CD4-positive, alpha-beta T cell (primary cell): ENCODE data around the gene GLDN. TPM values are rescaled to one million over a fixed set of nuclear protein-coding genes. Genes with fewer than 3 reads are reported as not detected.

Experiments
- ATAC-seq: fragments of 200-7000 bp; cut with Tn5 transposase; one replicate; pipeline ENCODE4 v1.10.0; 2022; ENCODE audit warnings: mild to moderate bottlenecking; ENCODE audit not compliant: poor library complexity
- CTCF ChIA-PET: fragments of 350-600 bp; sonication (Branson Sonifier 250); formaldehyde crosslinking; loops from one replicate; lab custom pipeline; 2021; ENCODE audit warnings: antibody characterized with exemption, inconsistent platforms; lab: Charles Lee
- POLR2A ChIA-PET: fragments of 350-600 bp; sonication (Branson Sonifier 250); formaldehyde crosslinking; loops from one replicate; lab custom pipeline; 2021; ENCODE audit warnings: antibody characterized with exemption, inconsistent platforms; lab: Charles Lee
- DNase-seq, 14 experiments: peaks; one replicate each; pipeline ENCODE4 v3.0.0-alpha.2; 2013 to 2020; ENCODE audit warnings: mixed read lengths in 2 of 14
- H3K27ac ChIP-seq, 2 donors: one replicate each; pipeline versions ENCODE4 v1.5.1 to v1.7.0; 2013; ENCODE audit warnings: low read length in 2 of 2, low read depth in 1 of 2, mild to moderate bottlenecking in 1 of 2
- H3K27me3 ChIP-seq, 2 experiments: 1 replicate in 1 of 2; 2 replicates in 1 of 2; pipeline versions ENCODE4 v1.6.1 to v1.7.0; 2013; ENCODE audit warnings: low read length in 2 of 2, control low read depth in 1 of 2, mild to moderate bottlenecking in 1 of 2, moderate library complexity in 1 of 2; ENCODE audit not compliant: insufficient read depth in 2 of 2, control insufficient read depth in 1 of 2
- H3K36me3 ChIP-seq: one replicate; pipeline ENCODE4 v1.6.1; 2013; ENCODE audit warnings: low read length, control low read depth; ENCODE audit not compliant: insufficient read depth
- H3K4me1 ChIP-seq: one replicate; pipeline ENCODE4 v1.6.1; 2013; ENCODE audit warnings: low read length, control low read depth; ENCODE audit not compliant: insufficient read depth
- H3K4me3 ChIP-seq: one replicate; pipeline ENCODE4 v1.5.1; 2013; ENCODE audit warnings: mild to moderate bottlenecking, low read length, moderate library complexity
- H3K9me3 ChIP-seq, 2 experiments: 1 replicate in 1 of 2; 2 replicates in 1 of 2; pipeline versions ENCODE4 v1.6.1 to v1.7.0; 2013; ENCODE audit warnings: low read length in 2 of 2, mild to moderate bottlenecking in 2 of 2, control low read depth in 1 of 2, moderate library complexity in 1 of 2; ENCODE audit not compliant: control insufficient read depth in 1 of 2, insufficient read depth in 1 of 2
- H3K27ac Mint-ChIP-seq: one replicate; pipeline ENCODE4 v1.8.0; 2020; ENCODE audit warnings: mixed read lengths
- H3K27me3 Mint-ChIP-seq: one replicate; pipeline ENCODE4 v1.8.0; 2021; ENCODE audit warnings: mixed read lengths
- H3K36me3 Mint-ChIP-seq: one replicate; pipeline ENCODE4 v1.8.0; 2021; ENCODE audit warnings: low read depth, mixed read lengths
- H3K4me1 Mint-ChIP-seq: one replicate; pipeline ENCODE4 v1.8.0; 2021; ENCODE audit warnings: low read depth, mixed read lengths
- H3K4me3 Mint-ChIP-seq: one replicate; pipeline ENCODE4 v1.8.0; 2020; ENCODE audit warnings: mild to moderate bottlenecking, mixed read lengths
- H3K9me3 Mint-ChIP-seq: one replicate; pipeline ENCODE4 v1.8.0; 2020; ENCODE audit warnings: mixed read lengths
- CTCF ChIP-seq: fragments of 200-600 bp; IDR thresholded peaks from one replicate; pipeline ENCODE4 v1.8.0; 2022; ENCODE audit warnings: antibody characterized with exemption, mild to moderate bottlenecking
- intact Hi-C, 2 experiments: fragments of 100-400 bp; cut with DNase I in 1 of 2; cut with micrococcal nuclease in 1 of 2; formaldehyde crosslinking; loops; one replicate each; pipeline versions ENCODE4 v1.15.1 to v1.9.0; 2023 to 2025; cut with DNase I, micrococcal nuclease
- total RNA-seq, 174 experiments: library from RNA in 2 of 174; stranded (reverse) in 2 of 174; gene quantifications; one replicate each; pipeline ENCODE4 v1.2.3 and lab custom pipeline; 2021 to 2026

The GLDN gene
- total RNA-seq, 2 experiments from 2014 or later: not detected

- H3K27ac Mint-ChIP-seq: no peak overlapping the region
- POLR2A ChIA-PET: no interaction called here
- Histone ChIP-seq H3K4me3 (no peak overlapping the region), H3K9me3 (no peaks in the 10 kb centered on the region), H3K27me3 (peaks cover 0 to 5% of the 10 kb centered on the region in 2 experiments), H3K4me1 (no peaks in the 10 kb centered on the region), H3K36me3 (no peaks in the 10 kb centered on the region), H3K27ac (no peak overlapping the region)
- TF ChIP-seq CTCF: no peak
- H3K9me3 Mint-ChIP-seq: no peaks in the 10 kb centered on the region
- CTCF ChIA-PET: no interaction called here
- peaks cover 5% of the 10 kb centered on the region for H3K27me3 Mint-ChIP-seq
- intact Hi-C loops: no loop called here
- no peak overlapping the region for H3K4me3 Mint-ChIP-seq
- DNase-seq (no peak), ATAC-seq (no peak)
- H3K36me3 Mint-ChIP-seq: no peaks in the 10 kb centered on the region
- H3K4me1 Mint-ChIP-seq: no peaks in the 10 kb centered on the region
Observed at GRCh38 chr15:51378406-51378805, 37.0 kb downstream of the GLDN start.

GRCh38 chr15:51379390-51379789 is 37.9 kb downstream of the GLDN start:
- no peak for TF ChIP-seq CTCF
- Mint-ChIP-seq H3K36me3 (no peaks in the 10 kb centered on the region), H3K27me3 (peaks cover 5% of the 10 kb centered on the region), H3K4me3 (no peak overlapping the region), H3K27ac (no peak overlapping the region), H3K4me1 (no peaks in the 10 kb centered on the region), H3K9me3 (no peaks in the 10 kb centered on the region)
- intact Hi-C loops: no loop called here
- no peak overlapping the region for H3K4me3 ChIP-seq
- no peaks in the 10 kb centered on the region for H3K4me1 ChIP-seq
- ATAC-seq (no peak), DNase-seq (no peak)
- H3K27ac ChIP-seq: no peak overlapping the region
- no peaks in the 10 kb centered on the region for H3K36me3 ChIP-seq
- ChIA-PET CTCF (no interaction called here), POLR2A (no interaction called here)
- no peaks in the 10 kb centered on the region for H3K9me3 ChIP-seq
- H3K27me3 ChIP-seq: peaks cover 0 to 5% of the 10 kb centered on the region in 2 experiments

- TF ChIP-seq CTCF: no peak
- ChIA-PET CTCF (no interaction called here), POLR2A (no interaction called here)
- Histone ChIP-seq H3K27ac (no peak overlapping the region), H3K27me3 (peaks cover 0 to 9% of the 10 kb centered on the region in 2 experiments), H3K9me3 (no peaks in the 10 kb centered on the region), H3K36me3 (no peaks in the 10 kb centered on the region), H3K4me1 (no peaks in the 10 kb centered on the region), H3K4me3 (no peak overlapping the region)
- Mint-ChIP-seq H3K27me3 (peaks cover 5% of the 10 kb centered on the region), H3K27ac (no peak overlapping the region), H3K4me3 (no peak overlapping the region), H3K4me1 (no peaks in the 10 kb centered on the region), H3K9me3 (no peaks in the 10 kb centered on the region), H3K36me3 (no peaks in the 10 kb centered on the region)
- intact Hi-C loops: no loop called here
- DNase-seq (peak in 3 of 14 experiments; percentile 8 to 54 (median 50)), ATAC-seq (no peak)
Observed at GRCh38 chr15:51380999-51381806, 39.7 kb downstream of the GLDN start.
